H1 (cell line): ENCODE measurements around the gene SLC8A1. TPM values are rescaled to one million over a fixed set of nuclear protein-coding genes. Genes with fewer than 3 reads are reported as not detected.

ENCODE experiments used
- JUND ChIP-seq: IDR thresholded peaks from 2 replicates; pipeline ENCODE4 v1.6.1; 2011; ENCODE audit warnings: mild to moderate bottlenecking, improper control_type of control experiment, low read length
- SP1 ChIP-seq: IDR thresholded peaks from 2 replicates; pipeline ENCODE4 v1.6.1; 2011; ENCODE audit warnings: low read depth, low read length
- polyA plus RNA-seq, 7 experiments: library from polyadenylated mRNA; depleted of rRNA in 3 of 7; stranded (reverse) in 5 of 7; unstranded in 2 of 7; fragments of >200 nt in 5 of 7; fragments of 200-250 nt in 2 of 7; gene quantifications; 1 replicate in 5 of 7; 2 replicates in 1 of 7; 4 replicates in 1 of 7; pipeline versions ENCODE4 v1.2.1 to v1.2.3, GENCODE V29; 2011 to 2013; ENCODE audit warnings: missing spikeins in 2 of 7, mixed read lengths in 2 of 7
- total RNA-seq: library from RNA; stranded (reverse); fragmentation: NEBNext Ultra II Directional; extraction: Animal tissue kit (Norgen Biotek cat#: 25700); gene quantifications from 2 replicates; pipeline ENCODE4 v1.2.1, GENCODE V29; 2021
- TF ChIP-seq, protein P1 (sequence below): IDR thresholded peaks from 2 replicates; pipeline ENCODE4 v1.6.1; 2012; ENCODE audit warnings: inconsistent platforms
- TF ChIP-seq, protein P2 (sequence below), 3 experiments: IDR thresholded peaks; 1 replicate in 2 of 3; 2 replicates in 1 of 3; pipeline versions ENCODE4 v1.5.1 to v1.6.1; 2011; ENCODE audit warnings: low read length in 3 of 3, mild to moderate bottlenecking in 3 of 3, inconsistent platforms in 2 of 3, low read depth in 1 of 3, moderate library complexity in 1 of 3; ENCODE audit not compliant: insufficient read depth in 1 of 3; ENCODE audit errors: control extremely low read depth in 1 of 3

SLC8A1 gene
- total and polyA plus RNA-seq, 2 of the 8 experiments (the other 6 are each of a cell fraction or from before 2014, with no cell fraction given): 0.68 to 3.6 TPM

DNA sequence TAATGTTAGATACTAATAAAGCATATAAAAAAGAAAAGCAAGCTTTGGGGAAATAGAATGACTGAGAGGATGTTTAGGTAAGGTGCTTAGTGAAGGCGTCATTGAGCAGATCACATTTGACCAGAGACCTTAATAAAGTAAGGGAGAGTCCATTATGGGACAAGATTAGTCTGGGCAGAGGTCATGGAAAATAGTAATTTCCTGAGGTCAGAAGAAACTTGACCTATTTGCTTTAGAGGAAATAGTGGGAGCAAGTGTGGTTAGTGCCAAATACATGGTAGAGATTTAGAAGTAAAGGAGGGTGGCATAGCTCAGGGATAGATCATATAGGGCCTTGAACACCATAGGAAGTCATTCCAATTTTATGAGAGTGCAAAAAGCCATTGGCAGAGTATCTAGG lies 24.5 kb upstream of the SLC8A1 start (continued):
- TF ChIP-seq, protein P1, sequence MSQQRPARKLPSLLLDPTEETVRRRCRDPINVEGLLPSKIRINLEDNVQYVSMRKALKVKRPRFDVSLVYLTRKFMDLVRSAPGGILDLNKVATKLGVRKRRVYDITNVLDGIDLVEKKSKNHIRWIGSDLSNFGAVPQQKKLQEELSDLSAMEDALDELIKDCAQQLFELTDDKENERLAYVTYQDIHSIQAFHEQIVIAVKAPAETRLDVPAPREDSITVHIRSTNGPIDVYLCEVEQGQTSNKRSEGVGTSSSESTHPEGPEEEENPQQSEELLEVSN: no peak
- TF ChIP-seq, protein P2, sequence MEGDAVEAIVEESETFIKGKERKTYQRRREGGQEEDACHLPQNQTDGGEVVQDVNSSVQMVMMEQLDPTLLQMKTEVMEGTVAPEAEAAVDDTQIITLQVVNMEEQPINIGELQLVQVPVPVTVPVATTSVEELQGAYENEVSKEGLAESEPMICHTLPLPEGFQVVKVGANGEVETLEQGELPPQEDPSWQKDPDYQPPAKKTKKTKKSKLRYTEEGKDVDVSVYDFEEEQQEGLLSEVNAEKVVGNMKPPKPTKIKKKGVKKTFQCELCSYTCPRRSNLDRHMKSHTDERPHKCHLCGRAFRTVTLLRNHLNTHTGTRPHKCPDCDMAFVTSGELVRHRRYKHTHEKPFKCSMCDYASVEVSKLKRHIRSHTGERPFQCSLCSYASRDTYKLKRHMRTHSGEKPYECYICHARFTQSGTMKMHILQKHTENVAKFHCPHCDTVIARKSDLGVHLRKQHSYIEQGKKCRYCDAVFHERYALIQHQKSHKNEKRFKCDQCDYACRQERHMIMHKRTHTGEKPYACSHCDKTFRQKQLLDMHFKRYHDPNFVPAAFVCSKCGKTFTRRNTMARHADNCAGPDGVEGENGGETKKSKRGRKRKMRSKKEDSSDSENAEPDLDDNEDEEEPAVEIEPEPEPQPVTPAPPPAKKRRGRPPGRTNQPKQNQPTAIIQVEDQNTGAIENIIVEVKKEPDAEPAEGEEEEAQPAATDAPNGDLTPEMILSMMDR (IDR thresholded peaks at IDR 0.05; ENCODE audit: control extremely low read depth in 1 of 3, insufficient read depth in 1 of 3, low read depth in 1 of 3, low read length in 3 of 3): no peak
- no peak for TF ChIP-seq SP1
- no peak for TF ChIP-seq JUND
